ENCODE results near the gene ADGRD1.

Gene ADGRD1

GRCh38 chr12:131176266-131176665, 222.6 kb downstream of the ADGRD1 start:
- DNase-seq = no peak

- no peak for DNase-seq
Observed at GRCh38 chr12:131176926-131177325, 223.2 kb downstream of the ADGRD1 start.

DNA sequence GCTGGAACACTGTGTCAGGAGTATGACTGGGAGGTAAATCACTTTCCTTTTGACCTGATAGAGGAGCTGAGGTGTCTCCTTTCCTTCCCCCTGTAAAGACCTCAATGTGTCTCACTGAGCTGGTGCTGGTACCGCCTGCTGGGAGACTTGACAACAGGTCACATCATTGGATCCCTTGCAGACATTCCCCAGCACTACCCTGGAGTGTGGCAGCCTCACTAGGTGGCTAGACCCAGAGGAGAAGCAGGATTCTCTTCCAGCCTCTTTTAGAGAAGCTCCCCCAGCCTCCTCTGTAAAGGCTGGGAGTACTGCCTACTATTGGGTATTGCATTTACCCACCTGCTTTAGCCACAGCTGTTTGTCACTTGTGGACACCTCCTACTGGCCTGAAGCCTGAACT, 223.9 kb downstream of the ADGRD1 start:
- no peak for DNase-seq

DNA sequence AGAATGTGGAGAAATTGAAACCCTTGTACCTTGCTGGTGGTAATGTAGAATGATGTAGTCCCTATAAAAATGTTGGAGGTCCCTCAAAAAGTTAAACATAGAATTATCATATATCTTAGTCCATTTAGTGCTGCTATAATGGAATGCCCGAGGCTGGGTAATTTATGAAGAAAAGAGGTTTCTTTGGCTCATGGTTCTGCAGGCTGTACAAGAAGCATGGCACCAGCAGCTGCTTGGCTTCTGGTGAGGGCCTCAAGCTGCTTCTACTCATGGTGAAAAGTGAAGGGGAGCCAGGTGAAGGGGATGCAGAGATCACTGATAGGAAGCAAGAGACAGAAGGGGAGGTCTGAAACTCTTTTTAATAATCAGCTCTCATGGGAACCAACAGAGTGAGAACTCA, 233.9 kb downstream of the ADGRD1 start:
- DNase-seq = no peak

- DNase-seq = no peak
Observed at GRCh38 chr12:131188131-131189050, 234.7 kb downstream of the ADGRD1 start.

DNA sequence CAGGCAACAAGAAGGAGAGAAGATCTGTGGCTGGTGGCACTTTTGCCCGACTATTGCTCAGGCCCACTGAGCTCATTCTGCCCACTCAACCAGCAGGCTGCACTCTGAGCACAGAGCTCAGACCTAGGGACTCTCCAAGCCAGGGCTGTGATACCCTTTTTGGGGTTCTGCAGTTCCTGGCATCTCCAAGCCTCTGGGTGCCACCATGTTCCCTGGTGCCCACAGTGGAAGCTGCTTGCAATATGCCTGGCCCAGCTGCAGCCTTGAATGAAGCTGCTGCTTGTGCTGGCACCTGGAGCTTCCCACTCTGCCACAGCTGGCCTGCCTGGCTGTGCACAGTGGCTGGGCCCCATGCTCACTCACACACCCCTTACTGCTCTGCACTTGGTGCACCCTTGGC, 236.1 kb downstream of the ADGRD1 start:
- no peak for DNase-seq

DNA sequence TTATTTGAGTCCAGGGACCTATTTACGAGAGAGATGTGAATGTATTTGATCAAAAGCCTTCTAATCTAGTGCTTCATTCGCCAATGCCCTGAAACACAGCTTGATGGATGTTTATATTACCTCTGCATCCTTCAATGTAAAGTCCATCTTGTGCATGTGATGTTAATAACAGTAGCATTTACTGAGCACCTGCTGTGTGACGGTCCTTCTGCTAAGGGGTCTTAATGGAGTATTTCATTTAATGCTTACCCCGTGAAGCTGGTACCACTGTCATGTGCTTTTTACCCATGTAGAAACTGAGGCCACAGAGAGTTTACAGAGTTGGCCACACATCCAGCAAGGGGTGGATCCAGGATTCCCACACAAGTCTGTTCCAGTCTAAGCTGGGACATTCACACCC, 237.3 kb downstream of the ADGRD1 start:
- DNase-seq = no peak
